ENCODE measurements around the gene POLR1G.
A peak's percentile ranks its signal among the peaks of the same experiment; 100 is the strongest.
"Not testable (repeated sequence)": the region's sequence is repeated elsewhere in the genome, so short reads cannot be mapped to it uniquely, and the experiment has no call there.

The POLR1G gene

DNA sequence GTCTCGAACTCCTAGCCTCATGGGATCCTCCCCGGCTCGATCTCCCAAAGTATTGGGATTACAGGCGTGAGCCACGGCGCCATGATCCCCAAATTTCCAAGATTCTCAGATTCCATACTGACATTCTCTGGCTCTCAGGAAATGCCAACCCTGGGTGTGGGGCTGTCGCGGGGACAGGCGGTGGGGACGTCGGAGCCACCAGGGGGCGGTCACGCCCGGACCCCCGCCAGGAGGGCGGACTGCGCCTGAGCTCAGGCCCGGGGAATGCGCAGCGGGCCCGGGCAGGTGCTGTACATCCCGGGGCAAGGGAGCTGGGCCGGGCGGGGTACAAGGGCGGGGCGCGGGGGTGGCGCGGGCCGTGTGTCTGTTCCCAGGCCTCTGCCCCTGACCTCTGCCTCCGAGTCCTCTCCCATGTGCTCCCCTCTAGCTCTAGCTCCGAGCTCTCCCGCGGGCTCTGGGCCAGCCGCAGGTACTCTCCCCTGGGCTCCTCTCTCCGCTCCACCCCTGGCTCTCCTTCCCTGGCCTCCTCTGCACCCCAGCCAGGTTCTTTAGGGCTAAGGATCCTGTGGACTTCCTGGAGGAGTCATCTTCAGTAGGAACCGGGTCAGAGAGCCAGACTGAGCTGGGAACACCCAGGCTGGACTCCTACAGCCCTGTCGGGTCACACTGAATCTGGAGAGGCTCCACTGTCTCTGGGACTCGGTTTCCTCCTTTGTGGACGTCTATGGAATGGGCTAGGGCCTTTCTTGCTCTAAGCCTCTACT lies 4.0 kb upstream of the POLR1G start:
- DNase-seq (ENCODE audit: insufficient read length) (peak; percentile 53), FAIRE-seq (no peak)
- TF ChIP-seq POLR2AphosphoS5 (IDR thresholded peaks at IDR 0.05; ENCODE audit: low read depth, low read length) (no peak), TAF1 (IDR thresholded peaks at IDR 0.05; ENCODE audit: borderline replicate concordance, low read depth, low read length) (no peak), POLR2A (IDR thresholded peaks at IDR 0.05; ENCODE audit: low read depth, low read length) (no peak)

DNA sequence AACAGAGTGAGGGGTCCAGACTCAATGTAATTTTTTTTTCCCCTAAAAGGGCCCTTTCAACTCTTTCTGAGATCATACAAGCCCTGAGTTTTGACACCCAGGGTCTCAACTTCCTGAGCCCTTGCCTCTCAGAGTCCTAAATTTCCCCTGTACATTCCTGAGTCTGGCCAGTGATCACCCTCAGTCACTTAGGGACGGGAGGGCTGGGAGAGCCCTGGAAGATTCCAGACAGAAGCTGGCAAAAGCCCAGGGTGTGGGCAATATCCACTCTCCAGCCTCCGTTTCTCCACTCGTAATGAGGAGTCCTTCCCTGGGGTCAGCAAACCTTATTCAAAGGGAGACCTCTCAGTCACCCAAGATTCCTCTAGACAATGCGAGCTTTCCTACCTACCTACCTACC lies 3.2 kb upstream of the POLR1G start:
- FAIRE-seq (no peak), DNase-seq (ENCODE audit: insufficient read length) (no peak)
- TF ChIP-seq POLR2A (IDR thresholded peaks at IDR 0.05; ENCODE audit: low read depth, low read length) (no peak), TAF1 (IDR thresholded peaks at IDR 0.05; ENCODE audit: borderline replicate concordance, low read depth, low read length) (no peak), POLR2AphosphoS5 (IDR thresholded peaks at IDR 0.05; ENCODE audit: low read depth, low read length) (no peak)

DNA sequence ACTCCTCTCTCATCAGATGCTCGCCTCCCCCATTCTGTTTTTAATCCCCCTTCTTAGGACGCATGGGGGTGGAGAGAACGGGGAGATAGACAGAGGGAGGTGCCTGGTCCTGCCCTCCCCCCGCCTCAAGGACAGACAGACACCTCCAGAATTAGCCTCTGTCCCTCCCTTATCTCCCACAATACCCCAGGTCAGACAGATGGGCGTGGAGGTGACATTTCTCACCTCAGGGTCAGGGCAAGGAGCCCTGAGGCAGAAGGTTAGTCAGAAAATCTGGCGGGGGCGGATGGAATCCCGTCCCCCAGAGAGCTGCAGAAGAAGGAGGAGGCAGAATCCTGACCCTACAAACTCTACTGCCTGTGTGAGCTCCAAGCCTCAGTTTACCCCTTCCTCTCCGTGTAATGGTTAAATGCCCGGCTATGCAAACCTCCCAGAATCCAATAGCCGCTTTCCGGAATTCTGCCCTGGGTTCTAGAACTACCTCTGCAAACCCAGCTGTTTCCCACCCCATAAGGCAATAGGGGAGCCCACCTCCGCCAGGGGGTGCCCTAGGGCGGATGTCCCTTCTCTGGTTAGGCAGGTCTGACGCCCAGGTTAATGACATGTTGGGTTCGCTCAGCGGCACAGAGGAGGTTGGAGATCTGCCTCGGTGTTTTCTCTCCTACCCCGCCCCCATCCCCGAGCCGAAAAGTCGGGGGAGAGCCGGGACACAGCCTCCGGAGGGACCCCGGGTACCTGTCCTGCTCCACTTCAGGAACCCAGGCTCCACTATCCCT lies 2.5 kb upstream of the POLR1G start:
- FAIRE-seq (no peak), DNase-seq (ENCODE audit: insufficient read length) (peak; percentile 71)
- TF ChIP-seq TAF1 (IDR thresholded peaks at IDR 0.05; ENCODE audit: borderline replicate concordance, low read depth, low read length) (no peak), POLR2AphosphoS5 (IDR thresholded peaks at IDR 0.05; ENCODE audit: low read depth, low read length) (no peak), POLR2A (IDR thresholded peaks at IDR 0.05; ENCODE audit: low read depth, low read length) (no peak)

DNA sequence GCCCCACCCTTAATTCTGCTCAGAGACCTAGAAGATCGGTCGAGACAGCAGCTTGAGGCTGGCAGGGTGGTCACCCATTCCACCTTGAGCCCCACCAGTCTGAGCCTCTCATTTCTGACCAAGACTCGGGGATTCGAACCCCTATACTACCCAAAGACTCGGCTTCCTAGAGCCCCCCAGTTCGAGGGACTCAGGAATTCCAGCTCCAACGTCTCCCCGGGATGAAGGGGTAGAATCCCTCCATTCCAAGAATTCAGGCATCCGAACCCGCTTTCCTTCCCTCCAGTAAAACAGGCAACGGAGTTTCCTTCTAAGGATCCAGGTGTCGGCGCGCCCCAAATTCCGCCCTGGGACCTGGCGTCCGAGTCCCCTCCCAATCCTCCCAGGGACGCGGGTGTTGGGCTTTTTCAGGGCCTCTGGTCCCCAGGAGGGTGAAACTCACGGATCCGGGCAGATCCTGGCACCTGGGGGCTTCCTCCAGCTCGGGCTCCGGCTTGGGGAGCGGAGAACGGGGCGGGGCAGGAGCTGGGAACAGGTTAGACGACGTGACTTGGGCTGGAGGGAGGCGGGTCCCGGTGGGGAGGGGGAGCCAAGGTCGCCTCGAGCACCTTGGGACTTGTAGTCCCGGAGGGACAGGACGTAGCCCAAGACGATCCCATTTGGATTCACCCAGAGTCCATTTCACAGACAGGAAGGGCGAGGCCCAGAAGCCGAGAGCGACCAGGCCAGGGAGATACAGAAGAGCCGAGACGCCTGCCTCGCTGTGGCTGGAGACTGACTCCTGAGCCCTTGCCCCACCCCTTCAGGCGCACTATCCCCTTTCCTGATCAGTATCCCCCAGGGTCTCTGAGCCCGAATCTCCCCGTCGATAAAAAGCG lies 1.6 kb upstream of the POLR1G start, which contains the start of gene PPP1R13L:
Gene PPP1R13L (minus strand): TSS at position 513 of the 878 bp plus-strand sequence. CDS start 6,751 bp downstream, outside the sequence.
- peak; percentile 59 for DNase-seq (ENCODE audit: insufficient read length)
- FAIRE-seq, result peak; percentile 81
- TF ChIP-seq TAF1 (IDR thresholded peaks at IDR 0.05; ENCODE audit: borderline replicate concordance, low read depth, low read length), result 0 out of 2 replicates have a peak, but pooled peaks have one; percentile 8
- no peak for TF ChIP-seq POLR2A (IDR thresholded peaks at IDR 0.05; ENCODE audit: low read depth, low read length)

DNA sequence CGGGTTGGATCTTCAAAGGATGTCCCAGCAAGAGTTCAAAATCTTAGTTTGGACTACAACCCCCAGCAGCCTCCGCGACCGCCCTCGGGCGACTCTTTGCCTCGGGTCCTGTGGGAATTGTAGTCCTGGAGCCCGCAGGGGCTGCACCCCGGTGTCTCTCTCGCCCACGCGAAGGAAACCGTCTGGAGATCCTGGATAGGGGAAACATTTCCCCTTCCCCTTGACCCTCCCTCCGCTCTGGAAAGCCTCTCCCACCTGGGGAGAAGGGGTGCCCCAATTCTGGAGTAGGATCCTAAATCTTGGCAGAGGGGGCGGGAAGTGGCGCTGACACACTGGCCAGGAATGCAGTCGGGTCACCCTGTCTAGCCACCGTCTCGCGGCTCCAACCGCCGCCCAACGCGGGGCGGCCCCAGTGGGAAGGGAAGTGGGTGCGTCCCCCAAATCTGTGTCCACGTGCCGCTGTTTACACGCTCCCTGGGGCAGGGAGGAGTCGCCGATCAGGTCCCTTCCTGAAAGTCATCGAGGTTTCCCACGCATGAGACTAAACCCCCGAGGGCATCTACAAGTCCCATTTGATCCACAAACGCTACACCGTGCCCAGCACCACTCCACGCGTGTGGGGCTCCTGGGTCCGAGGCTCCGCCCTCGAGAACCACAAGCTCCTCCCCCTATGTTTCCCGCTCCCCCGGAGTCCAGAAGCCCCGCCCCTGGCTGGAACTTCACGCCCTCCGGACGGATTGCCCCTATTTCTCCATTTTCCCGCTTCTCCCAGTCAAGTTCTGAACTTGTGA lies 814 bp upstream of the POLR1G start:
- TF ChIP-seq TAF1 (IDR thresholded peaks at IDR 0.05; ENCODE audit: borderline replicate concordance, low read depth, low read length), result no peak
- peak; percentile 33; the same call in 1 of the 2 replicates for TF ChIP-seq POLR2A (IDR thresholded peaks at IDR 0.05; ENCODE audit: low read depth, low read length)
- peak; percentile 85 for DNase-seq (ENCODE audit: insufficient read length)
- FAIRE-seq, result peak; percentile 14

DNA sequence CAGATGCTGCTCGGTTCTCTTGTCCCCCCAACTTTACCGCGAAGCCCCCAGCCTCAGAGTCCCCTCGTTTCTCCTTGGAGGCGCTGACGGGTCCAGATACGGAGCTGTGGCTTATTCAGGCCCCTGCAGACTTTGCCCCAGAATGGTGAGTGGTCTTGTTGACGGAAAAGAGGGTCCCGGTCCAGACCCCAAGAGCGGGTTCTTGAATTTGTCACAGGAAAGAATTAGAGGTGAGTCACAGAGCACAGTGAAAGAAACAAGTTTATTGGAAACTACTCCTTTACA lies 589 bp downstream of the POLR1G start:
- FAIRE-seq (no peak), DNase-seq (ENCODE audit: insufficient read length) (no peak)
- no peak for TF ChIP-seq POLR2AphosphoS5 (IDR thresholded peaks at IDR 0.05; ENCODE audit: low read depth, low read length)
- TF ChIP-seq POLR2A (IDR thresholded peaks at IDR 0.05; ENCODE audit: low read depth, low read length), result no peak
- no peak for TF ChIP-seq TAF1 (IDR thresholded peaks at IDR 0.05; ENCODE audit: borderline replicate concordance, low read depth, low read length)

DNA sequence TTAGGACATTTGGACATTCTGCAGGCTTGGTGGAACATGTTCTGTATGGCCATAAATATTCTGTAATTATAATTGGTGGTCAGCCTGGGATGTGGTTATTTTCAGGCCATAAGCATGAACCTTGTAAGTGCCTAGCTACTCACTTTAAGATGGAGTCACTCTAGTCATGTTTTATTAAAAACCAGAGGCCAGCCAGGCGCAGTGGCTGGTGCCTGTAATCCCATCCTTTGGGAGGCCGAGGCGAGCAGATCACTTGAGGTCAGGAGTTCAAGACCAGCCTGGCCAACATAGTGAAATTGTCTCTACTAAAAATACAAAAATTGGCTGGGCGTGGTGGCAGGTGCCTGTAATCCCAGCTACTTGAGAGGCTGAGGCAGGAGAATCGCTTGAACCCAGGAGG lies 1.1 kb downstream of the POLR1G start:
- not testable (repeated sequence) for FAIRE-seq; DNase-seq (ENCODE audit: insufficient read length)

DNA sequence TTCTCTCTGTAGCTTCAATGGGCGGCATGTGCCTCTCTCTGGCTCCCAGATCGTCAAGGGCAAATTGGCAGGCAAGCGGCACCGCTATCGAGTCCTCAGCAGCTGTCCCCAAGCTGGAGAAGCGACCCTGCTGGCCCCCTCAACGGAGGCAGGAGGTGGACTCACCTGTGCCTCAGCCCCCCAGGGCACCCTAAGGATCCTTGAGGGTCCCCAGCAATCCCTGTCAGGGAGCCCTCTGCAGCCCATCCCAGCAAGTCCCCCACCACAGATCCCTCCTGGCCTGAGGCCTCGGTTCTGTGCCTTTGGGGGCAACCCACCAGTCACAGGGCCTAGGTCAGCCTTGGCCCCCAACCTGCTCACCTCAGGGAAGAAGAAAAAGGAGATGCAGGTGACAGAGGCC lies 1.7 kb downstream of the POLR1G start:
- FAIRE-seq, result no peak
- no peak for TF ChIP-seq POLR2AphosphoS5 (IDR thresholded peaks at IDR 0.05; ENCODE audit: low read depth, low read length)
- TF ChIP-seq POLR2A (IDR thresholded peaks at IDR 0.05; ENCODE audit: low read depth, low read length), result no peak

DNA sequence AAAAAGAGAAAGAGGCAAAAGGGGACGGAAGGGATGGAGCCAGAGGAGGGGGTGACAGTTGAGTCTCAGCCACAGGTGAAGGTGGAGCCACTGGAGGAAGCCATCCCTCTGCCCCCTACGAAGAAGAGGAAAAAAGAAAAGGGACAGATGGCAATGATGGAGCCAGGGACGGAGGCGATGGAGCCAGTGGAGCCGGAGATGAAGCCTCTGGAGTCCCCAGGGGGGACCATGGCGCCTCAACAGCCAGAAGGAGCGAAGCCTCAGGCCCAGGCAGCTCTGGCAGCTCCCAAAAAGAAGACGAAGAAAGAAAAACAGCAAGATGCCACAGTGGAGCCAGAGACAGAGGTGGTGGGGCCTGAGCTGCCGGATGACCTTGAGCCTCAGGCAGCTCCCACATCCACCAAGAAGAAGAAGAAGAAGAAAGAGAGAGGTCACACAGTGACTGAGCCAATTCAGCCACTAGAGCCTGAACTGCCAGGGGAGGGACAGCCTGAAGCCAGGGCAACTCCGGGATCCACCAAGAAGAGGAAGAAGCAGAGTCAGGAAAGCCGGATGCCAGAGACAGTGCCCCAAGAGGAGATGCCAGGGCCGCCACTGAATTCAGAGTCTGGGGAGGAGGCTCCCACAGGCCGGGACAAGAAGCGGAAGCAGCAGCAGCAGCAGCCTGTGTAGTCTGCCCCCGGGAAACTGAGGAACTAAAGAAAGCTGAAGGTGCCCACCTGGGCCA lies 2.5 kb downstream of the POLR1G start:
- TF ChIP-seq TAF1 (IDR thresholded peaks at IDR 0.05; ENCODE audit: borderline replicate concordance, low read depth, low read length), result no peak
- TF ChIP-seq POLR2AphosphoS5 (IDR thresholded peaks at IDR 0.05; ENCODE audit: low read depth, low read length), result no peak
- TF ChIP-seq POLR2A (IDR thresholded peaks at IDR 0.05; ENCODE audit: low read depth, low read length), result no peak
- DNase-seq (ENCODE audit: insufficient read length) (no peak), FAIRE-seq (no peak)

More for the DNA sequence above, 1.7 kb downstream of the POLR1G start:
- no peak for DNase-seq (ENCODE audit: insufficient read length)

DNA sequence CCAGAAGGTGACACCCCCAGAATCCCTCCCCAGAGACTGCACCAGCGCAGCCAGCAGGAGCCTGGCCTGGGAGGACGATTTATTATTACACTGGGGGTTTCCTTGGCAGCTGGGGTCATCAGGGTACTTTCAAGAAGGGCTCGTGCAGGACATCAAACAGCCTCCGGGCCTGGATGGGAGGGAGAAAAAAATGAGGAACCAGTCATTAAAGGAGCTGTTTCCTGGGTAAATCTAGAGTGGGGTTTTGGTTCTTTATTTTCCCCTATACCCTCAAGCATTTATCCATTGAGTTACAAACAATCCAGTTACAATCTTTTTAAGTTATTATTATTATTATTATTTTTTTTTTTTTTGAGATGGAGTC lies 3.1 kb downstream of the POLR1G start:
- DNase-seq (ENCODE audit: insufficient read length) (no peak), FAIRE-seq (no peak)
- no peak for TF ChIP-seq TAF1 (IDR thresholded peaks at IDR 0.05; ENCODE audit: borderline replicate concordance, low read depth, low read length)
- no peak for TF ChIP-seq POLR2A (IDR thresholded peaks at IDR 0.05; ENCODE audit: low read depth, low read length)
- no peak for TF ChIP-seq POLR2AphosphoS5 (IDR thresholded peaks at IDR 0.05; ENCODE audit: low read depth, low read length)

DNA sequence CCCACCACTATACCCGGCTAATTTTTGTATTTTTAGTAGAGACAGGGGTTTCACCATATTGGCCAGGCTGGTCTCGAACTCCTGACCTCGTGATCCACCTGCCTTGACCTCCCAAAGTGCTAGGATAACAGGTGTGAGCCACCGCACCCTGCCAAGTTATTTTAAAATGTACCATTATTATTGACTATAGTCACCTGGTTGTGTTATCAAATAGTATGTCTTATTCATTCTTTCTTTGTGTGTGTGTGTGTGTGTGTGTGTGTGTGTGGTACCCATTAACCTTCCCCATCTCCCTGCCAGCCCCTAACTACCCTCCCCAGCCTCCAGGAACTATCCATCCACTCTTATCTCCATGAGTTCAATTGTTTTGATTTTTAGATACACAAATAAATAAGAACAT lies 3.9 kb downstream of the POLR1G start:
- DNase-seq (ENCODE audit: insufficient read length); FAIRE-seq: not testable (repeated sequence)
